K562 (cell line): Measurements from ENCODE around the gene ZNF726. TPM values are rescaled to one million over a fixed set of nuclear protein-coding genes. Genes with fewer than 3 reads are reported as not detected.

Experiments used
- ATAC-seq: fragments of 200-7000 bp; cut with Tn5 transposase; 3 replicates; pipeline ENCODE4 v1.9.1; 2020; ENCODE audit warnings: moderate library complexity
- BruUV-seq: library from RNA; stranded (reverse); fragments of 400-500 nt; replicated peaks from 2 replicates; lab custom pipeline; 2021; lab: Mats Ljungman, UMichigan
- CTCF ChIA-PET: fragments of 300-600 bp; formaldehyde crosslinking; extraction: SDS; loops from one replicate; lab custom pipeline; 2021; ENCODE audit warnings: low intra/inter-chr PET ratio; lab: Yijun Ruan, JAX
- POLR2A ChIA-PET: fragments of 300-600, 350-650 bp; sonication (Branson Sonifier 250); formaldehyde crosslinking; extraction: SDS; loops from one replicate; lab custom pipeline; 2021; ENCODE audit warnings: antibody characterized with exemption, inconsistent platforms; lab: Yijun Ruan, JAX
- DNase-seq, 4 experiments: peaks; one replicate each; pipeline versions ENCODE4 v3.0.0 to v3.0.0-alpha.2; 2011 to 2018; ENCODE audit warnings: low spot score in 3 of 4, mixed read lengths in 3 of 4; ENCODE audit errors: extremely low read depth in 1 of 4
- FAIRE-seq: peaks from 2 replicates; lab custom pipeline; 2011; peaks lifted over from hg19 to GRCh38; lab: Jason Lieb, UNC
- H2AFZ ChIP-seq: 2 replicates; pipeline ENCODE4 v1.6.0; 2011; ENCODE audit warnings: low read depth, low read length, control low read depth, inconsistent platforms
- H3K27ac ChIP-seq: fragments of 200-600 bp; 3 replicates; pipeline ENCODE4 v1.8.0; 2011; ENCODE audit warnings: low read depth, mild to moderate bottlenecking, control low read depth, inconsistent platforms, low read length, moderate library complexity, mixed read lengths; ENCODE audit errors: extremely low read depth
- H3K27me3 ChIP-seq, 2 experiments: fragments of 300-600 bp in 1 of 2; 2 replicates in 1 of 2; 3 replicates in 1 of 2; pipeline versions ENCODE4 v1.6.0 to v1.8.0; 2011; ENCODE audit warnings: inconsistent platforms in 2 of 2, low read length in 2 of 2, mild to moderate bottlenecking in 1 of 2, mixed read lengths in 1 of 2, moderate library complexity in 1 of 2; ENCODE audit not compliant: control insufficient read depth in 2 of 2, insufficient read depth in 2 of 2
- H3K36me3 ChIP-seq: fragments of 300-600 bp; 3 replicates; pipeline ENCODE4 v1.8.0; 2011; ENCODE audit warnings: mild to moderate bottlenecking, low read length, inconsistent platforms; ENCODE audit not compliant: control insufficient read depth, insufficient read depth
- H3K4me1 ChIP-seq, 2 experiments: fragments of 200-600 bp in 1 of 2; replicated peaks in 1 of 2; 2 replicates in 1 of 2; 3 replicates in 1 of 2; pipeline versions ENCODE4 v1.5.1 to v1.8.0; 2011; ENCODE audit warnings: inconsistent platforms in 2 of 2, low read length in 2 of 2, mild to moderate bottlenecking in 1 of 2, mixed read lengths in 1 of 2, moderate library complexity in 1 of 2; ENCODE audit not compliant: control insufficient read depth in 2 of 2, insufficient read depth in 2 of 2
- H3K4me2 ChIP-seq: 2 replicates; pipeline ENCODE4 v1.6.1; 2011; ENCODE audit warnings: low read length, control low read depth, inconsistent platforms, mixed read lengths; ENCODE audit not compliant: insufficient read depth
- H3K4me3 ChIP-seq: fragments of 200-600 bp; sonication (generic), shearing (Covaris generic); 2 replicates; pipeline ENCODE4 v1.5.1; 2016; ENCODE audit warnings: control low read depth, inconsistent platforms
- H3K79me2 ChIP-seq: fragments of 200-600 bp; 3 replicates; pipeline ENCODE4 v1.8.0; 2011; ENCODE audit warnings: low read length, inconsistent platforms; ENCODE audit not compliant: control insufficient read depth, insufficient read depth
- H3K9ac ChIP-seq, 2 experiments: 2 replicates each; pipeline versions ENCODE4 v1.6.0 to v1.6.1; 2011; ENCODE audit warnings: low read depth in 2 of 2, low read length in 2 of 2, control low read depth in 1 of 2, inconsistent platforms in 1 of 2, mild to moderate bottlenecking in 1 of 2, mixed read lengths in 1 of 2; ENCODE audit not compliant: insufficient read depth in 1 of 2
- H3K9me1 ChIP-seq: one replicate; pipeline ENCODE4 v1.6.0; 2011; ENCODE audit warnings: inconsistent platforms, mild to moderate bottlenecking, low read length, moderate library complexity; ENCODE audit not compliant: control insufficient read depth, insufficient read depth
- H3K9me3 ChIP-seq: replicated peaks from 2 replicates; pipeline ENCODE4 v1.5.1; 2011; ENCODE audit warnings: low read depth, low read length, inconsistent platforms; ENCODE audit not compliant: control insufficient read depth, insufficient read depth
- H4K20me1 ChIP-seq: replicated peaks from 2 replicates; pipeline ENCODE4 v1.6.1; 2011; ENCODE audit warnings: low read length, inconsistent platforms, mixed read lengths; ENCODE audit not compliant: control insufficient read depth, insufficient read depth
- RAD21 ChIP-seq, 2 experiments: fragments of 250-450 bp in 1 of 2; fragments of 450-650 bp in 1 of 2; sonication (Bioruptor Pico) in 1 of 2; formaldehyde crosslinking in 1 of 2; IDR thresholded peaks in 1 of 2; conservative IDR thresholded peaks in 1 of 2; 2 replicates each; pipeline versions ENCODE4 v1.4.0 to v1.8.0; 2020 to 2022; ENCODE audit warnings: mild to moderate bottlenecking in 2 of 2, moderate library complexity in 1 of 2
- ZMIZ1 ChIP-seq, 2 experiments: fragments of 150-350 bp in 1 of 2; IDR thresholded peaks; 2 replicates each; pipeline ENCODE4 v1.6.1; 2012 to 2016; ENCODE audit warnings: low read depth in 2 of 2, low read length in 2 of 2, mild to moderate bottlenecking in 1 of 2, moderate library complexity in 1 of 2
- ZNF551 ChIP-seq: fragments of 250-450 bp; sonication (Bioruptor Pico); IDR thresholded peaks from 2 replicates; pipeline ENCODE4 v1.5.0; 2021; ENCODE audit warnings: mild to moderate bottlenecking, moderate library complexity
- WGBS: fragments of 100-300 bp; shearing (Covaris generic); methylation state at CpG from one replicate; pipeline ENCODE4 v1.1.6; 2016; ENCODE audit warnings: low coverage, mixed read lengths; ENCODE audit not compliant: insufficient coverage; ENCODE audit errors: missing lambda C conversion rate; 5-methylcytosine and 5-hydroxymethylcytosine counted together
- in situ Hi-C: fragments of 300-500 bp; cut with MboI; formaldehyde crosslinking; loops from 4 replicates; pipeline ENCODE4 v1.15.0; 2018; ENCODE audit warnings: inconsistent platforms, mixed read lengths
- intact Hi-C: fragments of 100-400 bp; cut with micrococcal nuclease; formaldehyde crosslinking; loops from 2 replicates; pipeline ENCODE4 v1.14.2; 2022
- polyA plus RNA-seq, 8 experiments: library from polyadenylated mRNA; depleted of rRNA in 4 of 8; stranded (reverse) in 5 of 8; unstranded in 3 of 8; fragments of >200 nt; fragmentation: Nextera tagmentation in 2 of 8; fragmentation: Illumina TruSeq in 1 of 8; extraction: Ambion mirVana in 2 of 8; extraction: Trizol in 1 of 8; gene quantifications; 2 replicates each; pipeline versions ENCODE4 v1.2.1 to v1.2.3, GENCODE V29; 2011 to 2014; ENCODE audit warnings: inconsistent platforms in 1 of 8, missing spikeins in 1 of 8
- total RNA-seq, 7 experiments: library from RNA; depleted of rRNA in 6 of 7; stranded (reverse); fragments of >200 nt in 6 of 7; fragmentation: Illumina TruSeq in 2 of 7; extraction: Trizol in 2 of 7; gene quantifications; 2 replicates each; pipeline versions ENCODE4 v1.2.1 to v1.2.3, GENCODE V29; 2011 to 2021; ENCODE audit warnings: low replicate concordance in 1 of 7

The ZNF726 gene
- total and polyA plus RNA-seq, 9 of the 15 experiments (the other 6 are each of a cell fraction or from before 2014, with no cell fraction given), result 8.6 to 20.8 (median 14.6) TPM

- Histone ChIP-seq H3K9ac (no peak overlapping the region), H3K4me1 (no peaks in the 10 kb centered on the region), H2AFZ (no peak overlapping the region), H4K20me1 (no peaks in the 10 kb centered on the region), H3K4me3 (no peak overlapping the region), H3K79me2 (no peaks in the 10 kb centered on the region), H3K4me2 (no peak overlapping the region), H3K9me1 (no peaks in the 10 kb centered on the region), H3K27ac (no peak overlapping the region), H3K27me3 (no peaks in the 10 kb centered on the region), H3K36me3 (no peaks in the 10 kb centered on the region), H3K9me3 (no peaks in the 10 kb centered on the region; the same call in 1 of the 2 replicates)
- 3% methylated on average over 4 of the region's 4 CpGs for WGBS
- DNase-seq (peak in 1 of 4 experiments; percentile 1), FAIRE-seq (no peak), ATAC-seq (no peak)
- BruUV-seq, result no TSS peak
- ChIA-PET CTCF (no interaction called here), POLR2A (no interaction called here)
- in situ Hi-C loops (no loop called here), intact Hi-C loops (no loop called here)
- TF ChIP-seq RAD21 (CRISPR knock-in tag; conservative IDR thresholded peaks at IDR 0.05 in 1 of 2, IDR thresholded peaks at IDR 0.05 in 1 of 2) (peak in 1 of 2 experiments; percentile 38; a peak in 1 of 4 replicates), ZNF551 (no peak), ZMIZ1 (IDR thresholded peaks at IDR 0.05; ENCODE audit: low read depth in 2 of 2, low read length in 2 of 2) (no peak)
These were observed 46.8 kb upstream of the ZNF726 start for GRCh38 chr19:23867895-23868294.
